T follicular helper cell (primary cell): ENCODE data around the gene NCKAP5.

Source experiments
- DNase-seq: peaks from one replicate; pipeline ENCODE4 v3.0.0-alpha.2; 2020; ENCODE audit warnings: low read depth

The NCKAP5 gene

GRCh38 chr2:132754392-132754791 is 813.9 kb downstream of the NCKAP5 start:
- no peak for DNase-seq

- no peak for DNase-seq
These were observed 815.6 kb downstream of the NCKAP5 start for GRCh38 chr2:132752421-132753206.

DNA sequence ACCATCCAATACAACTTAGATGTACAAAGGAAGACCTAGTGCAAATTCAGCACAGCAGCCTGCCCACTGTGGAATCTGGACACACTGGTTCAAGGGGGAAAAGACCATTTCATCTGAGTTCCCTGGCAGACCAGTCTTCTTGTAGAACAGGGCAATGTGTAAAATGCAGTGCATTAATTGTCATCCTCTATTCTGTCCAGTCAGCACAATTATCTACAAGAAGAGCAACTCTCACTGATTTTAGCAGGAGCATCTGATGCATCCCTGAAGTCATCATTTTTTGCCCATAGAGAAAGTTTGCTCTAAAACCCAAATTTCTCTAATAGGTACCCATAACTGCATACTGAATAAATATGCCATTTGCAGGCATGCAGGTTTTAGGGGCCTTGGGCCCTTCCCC is 816.4 kb downstream of the NCKAP5 start:
- DNase-seq: no peak

DNA sequence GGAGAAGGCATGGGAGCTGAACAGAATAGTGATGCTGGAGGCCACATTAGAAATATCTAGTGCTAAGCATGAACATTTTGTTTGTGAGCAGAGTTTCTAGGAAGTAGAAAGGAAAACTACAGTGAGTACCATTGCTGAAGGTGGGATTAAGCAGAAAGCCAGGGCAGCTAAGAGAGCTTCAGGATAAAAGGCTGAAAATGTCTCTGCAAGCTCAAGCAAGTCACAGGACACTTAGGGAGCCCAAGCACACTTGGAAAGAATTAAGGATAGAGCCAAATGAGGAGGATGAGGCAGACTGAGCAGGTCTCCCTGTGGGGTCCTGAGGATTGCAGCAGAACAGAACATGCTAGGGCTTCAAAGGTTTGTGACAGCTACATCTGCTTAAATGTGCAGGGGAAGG is 817.7 kb downstream of the NCKAP5 start:
- DNase-seq: no peak

DNA sequence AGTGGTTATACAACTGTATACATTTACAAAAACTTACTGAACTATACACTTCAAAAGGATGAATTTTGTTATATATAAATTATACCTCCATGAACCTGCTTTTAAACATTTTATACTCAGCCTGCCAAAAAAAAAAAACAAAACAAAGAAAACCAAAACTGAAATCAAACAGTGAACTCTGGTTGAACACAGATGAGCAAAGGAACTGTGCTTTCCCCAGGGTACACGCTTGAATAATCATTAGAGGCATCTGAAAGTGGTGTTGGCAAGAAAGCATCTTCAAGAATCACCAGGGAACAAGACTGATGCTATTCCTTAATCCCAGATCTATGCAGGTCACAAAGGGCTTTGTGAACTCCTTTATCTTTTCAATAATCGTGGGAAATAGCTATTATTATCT is 821.2 kb downstream of the NCKAP5 start:
- no peak for DNase-seq

DNA sequence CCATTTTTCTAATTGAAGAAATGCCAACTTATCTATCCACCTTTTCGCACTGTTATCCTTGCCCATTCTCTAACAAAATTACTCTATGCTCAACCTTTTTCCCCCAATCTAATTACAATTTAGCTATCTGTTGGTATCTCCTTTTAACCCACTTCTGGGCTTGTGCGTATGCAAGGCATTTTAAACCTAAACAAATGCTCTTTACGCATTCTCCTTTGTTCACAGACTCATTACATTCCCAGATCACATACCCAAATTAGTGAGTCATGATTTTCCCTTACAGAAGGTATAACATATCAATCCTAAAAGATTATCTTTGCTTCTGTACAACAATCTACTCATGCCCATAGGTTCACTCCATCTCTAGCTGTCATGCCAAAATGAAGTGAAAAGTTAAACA is 826.5 kb downstream of the NCKAP5 start:
- DNase-seq: no peak

GRCh38 chr2:132740081-132740720 is 828.1 kb downstream of the NCKAP5 start:
- DNase-seq: no peak

GRCh38 chr2:132738223-132738622 is 830.0 kb downstream of the NCKAP5 start:
- DNase-seq: no peak

DNA sequence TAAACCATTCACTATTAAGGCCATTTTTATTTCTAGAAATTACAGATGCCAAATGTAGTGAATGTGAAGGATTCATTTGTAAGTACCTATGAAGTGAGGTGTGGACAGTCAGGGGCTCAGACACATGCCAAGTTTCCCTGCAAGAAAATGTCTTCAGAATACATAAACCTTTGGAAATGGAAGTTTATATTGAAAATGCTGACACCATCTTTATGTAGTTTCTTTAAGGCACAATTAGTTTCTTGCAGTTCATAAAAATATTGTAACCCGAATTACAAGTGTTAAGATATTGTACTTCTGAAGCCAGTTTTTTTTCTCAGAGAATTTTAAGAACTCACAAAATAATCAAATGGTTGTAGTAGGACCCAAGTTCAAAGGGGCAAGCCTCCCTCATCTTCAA is 832.2 kb downstream of the NCKAP5 start:
- DNase-seq: no peak

GRCh38 chr2:132734961-132735360 is 833.3 kb downstream of the NCKAP5 start:
- no peak for DNase-seq

DNA sequence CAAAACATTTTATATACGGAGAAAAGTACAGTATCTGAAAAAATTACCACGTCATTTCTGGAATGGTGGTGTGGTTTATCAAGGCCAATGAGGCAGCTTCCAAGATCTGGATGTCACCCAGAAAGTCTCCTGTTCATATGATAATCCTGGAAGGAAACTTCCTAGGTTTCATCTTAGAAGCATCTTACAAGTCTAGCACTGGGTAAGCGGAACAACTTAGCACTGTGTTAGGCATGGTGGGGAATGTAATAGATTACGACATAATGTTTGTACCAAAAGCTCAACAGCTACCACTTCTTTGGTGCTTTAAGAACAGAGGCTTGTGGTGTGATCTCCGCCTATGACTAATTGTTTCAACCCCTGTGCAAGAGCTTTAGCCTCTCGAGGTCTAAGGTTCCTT is 835.2 kb downstream of the NCKAP5 start:
- DNase-seq: no peak

DNA sequence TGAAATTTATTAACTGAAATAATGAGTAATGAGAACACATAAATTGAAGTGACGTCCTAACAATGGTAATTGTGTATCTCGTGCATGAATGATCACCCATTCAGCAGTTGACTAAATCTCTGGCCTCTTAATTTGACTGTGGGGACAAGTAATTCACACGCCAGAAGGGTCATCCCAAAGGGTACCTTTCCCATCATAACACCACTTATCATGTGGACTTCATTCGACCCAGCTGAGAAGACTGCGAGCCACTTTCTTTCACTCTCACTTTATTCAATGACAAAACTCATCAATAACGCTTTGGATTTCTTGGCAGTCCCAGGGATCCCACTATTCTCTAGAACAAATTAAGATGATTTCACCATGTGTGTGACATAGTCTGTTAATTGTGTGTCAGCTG is 835.6 kb downstream of the NCKAP5 start:
- DNase-seq: no peak

- DNase-seq: no peak
These were observed 836.8 kb downstream of the NCKAP5 start for GRCh38 chr2:132731441-132731840.

DNA sequence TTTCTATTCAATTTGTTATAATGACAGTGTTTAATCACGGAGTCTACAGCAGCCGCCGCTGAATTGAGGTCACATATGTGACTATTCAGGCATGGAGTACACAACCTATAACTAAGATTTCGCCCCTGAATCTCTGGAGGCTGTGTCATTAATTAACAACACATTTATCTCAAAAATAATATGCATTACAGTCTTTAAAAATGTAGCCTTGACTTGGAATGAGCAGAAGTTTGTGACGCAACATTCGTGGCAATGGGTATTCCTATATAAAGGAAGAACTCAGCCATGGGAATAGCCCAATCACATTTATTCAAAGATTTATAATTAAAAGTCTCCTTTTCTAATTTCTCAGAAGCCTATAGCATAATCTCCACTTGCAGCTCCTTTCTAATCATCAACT is 837.7 kb downstream of the NCKAP5 start:
- DNase-seq: no peak

DNA sequence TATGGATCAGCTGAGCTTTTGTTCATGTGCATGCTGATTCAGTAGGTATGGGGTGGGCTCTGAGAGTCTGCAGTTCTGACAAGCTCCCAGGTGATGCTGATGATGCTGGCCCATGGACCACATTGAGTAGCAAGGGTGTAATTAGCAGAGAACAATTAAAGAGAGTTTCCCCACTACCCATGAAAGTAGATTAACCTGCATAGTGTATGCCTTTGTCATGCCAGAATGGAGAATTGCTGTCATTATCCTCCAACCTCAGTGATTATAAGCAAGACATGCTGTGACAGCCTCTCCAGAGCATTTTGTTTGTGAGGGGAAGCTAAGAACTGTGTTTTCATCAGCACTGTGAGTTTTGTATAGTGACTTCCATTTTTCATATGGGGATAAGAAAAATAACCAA is 838.7 kb downstream of the NCKAP5 start:
- DNase-seq: no peak

GRCh38 chr2:132726155-132726554 is 842.1 kb downstream of the NCKAP5 start:
- no peak for DNase-seq

- no peak for DNase-seq
These were observed 842.5 kb downstream of the NCKAP5 start for GRCh38 chr2:132725748-132726147.

GRCh38 chr2:132725148-132725547 is 843.1 kb downstream of the NCKAP5 start:
- DNase-seq: no peak

DNA sequence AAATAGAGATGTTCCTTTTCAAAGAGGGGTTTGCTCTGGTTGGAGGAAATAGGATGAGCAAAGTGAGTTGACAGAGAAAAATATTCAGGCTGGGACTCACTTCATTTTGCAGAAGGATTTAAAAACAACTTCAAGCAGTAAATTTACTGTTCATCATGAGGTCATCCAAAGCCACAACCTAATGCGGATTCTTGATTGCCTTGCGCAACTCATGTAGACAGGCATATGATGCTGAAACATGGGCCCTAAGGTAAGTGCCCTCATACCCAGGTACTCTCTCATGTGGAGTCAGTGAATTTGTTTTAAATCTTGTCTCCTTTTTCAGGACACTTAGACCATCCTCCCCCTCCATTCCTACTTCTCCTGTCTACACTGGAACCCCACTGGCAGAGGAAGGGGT is 846.3 kb downstream of the NCKAP5 start:
- DNase-seq: no peak

GRCh38 chr2:132720393-132720792 is 847.9 kb downstream of the NCKAP5 start:
- DNase-seq: no peak

DNA sequence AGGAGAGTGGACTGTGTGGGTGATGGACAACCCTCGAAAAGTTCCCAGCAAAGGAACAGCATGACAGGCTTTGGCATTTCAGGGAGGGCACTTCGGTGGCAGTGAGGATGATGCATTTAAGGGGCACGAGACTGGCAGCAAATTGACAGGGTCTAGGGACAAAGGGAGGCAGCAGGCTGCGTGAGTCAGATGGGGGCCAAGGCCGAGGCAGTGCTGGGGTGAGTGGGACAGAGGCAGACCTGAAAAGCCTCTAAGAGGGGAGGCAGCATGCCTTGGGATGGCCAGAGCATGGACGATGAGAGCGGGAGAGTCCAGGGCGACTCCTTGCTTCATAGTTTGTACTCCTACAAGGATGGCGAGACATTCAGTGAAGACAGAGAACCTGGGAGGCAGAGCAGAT is 848.8 kb downstream of the NCKAP5 start:
- DNase-seq: no peak

GRCh38 chr2:132716954-132717353 is 851.3 kb downstream of the NCKAP5 start:
- no peak for DNase-seq

GRCh38 chr2:132715386-132716351 is 852.6 kb downstream of the NCKAP5 start:
- no peak for DNase-seq
